Colonic mucosa (tissue), 4 donors: Measurements from ENCODE around the gene LITAFD. TPM values are rescaled to one million over a fixed set of nuclear protein-coding genes. Genes with fewer than 3 reads are reported as not detected.

ENCODE experiments used
- DNase-seq: peaks from one replicate; pipeline ENCODE4 v3.0.0-alpha.2; 2020
- H3K27ac ChIP-seq: fragments of 200-600 bp; one replicate; pipeline ENCODE4 v1.8.0; 2021
- H3K27me3 ChIP-seq: fragments of 200-600 bp; one replicate; pipeline ENCODE4 v1.8.0; 2021
- H3K36me3 ChIP-seq: fragments of 200-600 bp; one replicate; pipeline ENCODE4 v1.8.0; 2021
- H3K4me1 ChIP-seq: fragments of 200-600 bp; one replicate; pipeline ENCODE4 v1.8.0; 2021; ENCODE audit warnings: mild to moderate bottlenecking
- H3K4me3 ChIP-seq: fragments of 200-600 bp; one replicate; pipeline ENCODE4 v1.8.0; 2021
- H3K9ac ChIP-seq, 2 donors: one replicate each; pipeline ENCODE4 v1.7.0; 2013; ENCODE audit warnings: control low read depth in 2 of 2, low read depth in 2 of 2, low read length in 2 of 2
- H3K9me3 ChIP-seq: fragments of 200-600 bp; one replicate; pipeline ENCODE4 v1.8.0; 2021
- intact Hi-C: fragments of 100-400 bp; cut with DNase I; formaldehyde crosslinking; loops from one replicate; pipeline ENCODE4 v1.14.1; 2022
- total RNA-seq, 2 donors: library from RNA; stranded (reverse); fragmentation: NEBNext Ultra II Directional in 1 of 2; extraction: Animal tissue kit (Norgen Biotek cat#: 25700) in 1 of 2; gene quantifications; one replicate each; pipeline ENCODE4 v1.2.1, GENCODE V29; 2021
- TF ChIP-seq, protein P1 (sequence below): fragments of 200-600 bp; IDR thresholded peaks from one replicate; pipeline ENCODE4 v1.8.0; 2022; ENCODE audit warnings: antibody characterized with exemption, mild to moderate bottlenecking
- donor health status: healthy.
- donor health status: DM: no; HTN: no; CAD: no.
- donor health status: DM: no; HTN: no; CAD: no.

Gene LITAFD
- total RNA-seq, 2 donors from 2014 or later, result not detected

DNA sequence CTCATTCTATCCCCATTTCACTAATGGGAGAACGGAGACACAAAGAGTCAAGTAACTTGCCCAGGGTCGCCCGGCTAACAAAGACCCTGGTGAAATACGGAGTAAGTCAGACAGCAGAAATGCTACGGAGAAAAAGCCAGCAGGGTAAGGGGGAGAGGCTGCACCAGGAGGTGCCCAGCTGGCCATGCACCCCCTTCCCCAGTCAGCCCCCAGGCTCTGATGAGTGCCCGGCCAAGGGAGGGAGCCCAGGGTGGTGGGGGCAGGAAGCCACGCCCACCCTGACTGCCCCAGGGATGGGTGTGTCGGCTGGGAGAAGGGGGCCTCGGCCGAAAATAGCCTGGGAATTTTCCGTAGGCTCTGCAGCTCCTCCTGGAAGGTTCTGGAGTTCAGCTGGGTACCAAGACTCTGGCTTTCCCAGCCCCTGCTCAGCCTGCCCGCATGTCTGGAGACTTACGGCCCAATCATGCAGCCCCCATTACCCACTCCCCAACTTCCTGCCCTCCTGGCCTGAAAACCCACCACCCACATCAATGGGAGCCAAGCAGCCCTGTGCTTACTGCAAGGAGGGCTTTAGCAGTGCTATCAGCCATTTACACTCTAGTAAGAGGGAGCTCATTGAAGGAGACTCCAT lies 17.6 kb upstream of the LITAFD start:
- H3K27ac ChIP-seq, result no peak overlapping the region
- no peak overlapping the region for H3K9ac ChIP-seq
- no peak for DNase-seq
- peaks cover 25% of the 10 kb centered on the region for H3K4me1 ChIP-seq
- no peaks in the 10 kb centered on the region for H3K9me3 ChIP-seq
- H3K36me3 ChIP-seq, result no peaks in the 10 kb centered on the region
- intact Hi-C loops, result no loop called here
- H3K4me3 ChIP-seq, result no peak overlapping the region
- no peaks in the 10 kb centered on the region for H3K27me3 ChIP-seq
- TF ChIP-seq, protein P1, sequence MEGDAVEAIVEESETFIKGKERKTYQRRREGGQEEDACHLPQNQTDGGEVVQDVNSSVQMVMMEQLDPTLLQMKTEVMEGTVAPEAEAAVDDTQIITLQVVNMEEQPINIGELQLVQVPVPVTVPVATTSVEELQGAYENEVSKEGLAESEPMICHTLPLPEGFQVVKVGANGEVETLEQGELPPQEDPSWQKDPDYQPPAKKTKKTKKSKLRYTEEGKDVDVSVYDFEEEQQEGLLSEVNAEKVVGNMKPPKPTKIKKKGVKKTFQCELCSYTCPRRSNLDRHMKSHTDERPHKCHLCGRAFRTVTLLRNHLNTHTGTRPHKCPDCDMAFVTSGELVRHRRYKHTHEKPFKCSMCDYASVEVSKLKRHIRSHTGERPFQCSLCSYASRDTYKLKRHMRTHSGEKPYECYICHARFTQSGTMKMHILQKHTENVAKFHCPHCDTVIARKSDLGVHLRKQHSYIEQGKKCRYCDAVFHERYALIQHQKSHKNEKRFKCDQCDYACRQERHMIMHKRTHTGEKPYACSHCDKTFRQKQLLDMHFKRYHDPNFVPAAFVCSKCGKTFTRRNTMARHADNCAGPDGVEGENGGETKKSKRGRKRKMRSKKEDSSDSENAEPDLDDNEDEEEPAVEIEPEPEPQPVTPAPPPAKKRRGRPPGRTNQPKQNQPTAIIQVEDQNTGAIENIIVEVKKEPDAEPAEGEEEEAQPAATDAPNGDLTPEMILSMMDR, result no peak

DNA sequence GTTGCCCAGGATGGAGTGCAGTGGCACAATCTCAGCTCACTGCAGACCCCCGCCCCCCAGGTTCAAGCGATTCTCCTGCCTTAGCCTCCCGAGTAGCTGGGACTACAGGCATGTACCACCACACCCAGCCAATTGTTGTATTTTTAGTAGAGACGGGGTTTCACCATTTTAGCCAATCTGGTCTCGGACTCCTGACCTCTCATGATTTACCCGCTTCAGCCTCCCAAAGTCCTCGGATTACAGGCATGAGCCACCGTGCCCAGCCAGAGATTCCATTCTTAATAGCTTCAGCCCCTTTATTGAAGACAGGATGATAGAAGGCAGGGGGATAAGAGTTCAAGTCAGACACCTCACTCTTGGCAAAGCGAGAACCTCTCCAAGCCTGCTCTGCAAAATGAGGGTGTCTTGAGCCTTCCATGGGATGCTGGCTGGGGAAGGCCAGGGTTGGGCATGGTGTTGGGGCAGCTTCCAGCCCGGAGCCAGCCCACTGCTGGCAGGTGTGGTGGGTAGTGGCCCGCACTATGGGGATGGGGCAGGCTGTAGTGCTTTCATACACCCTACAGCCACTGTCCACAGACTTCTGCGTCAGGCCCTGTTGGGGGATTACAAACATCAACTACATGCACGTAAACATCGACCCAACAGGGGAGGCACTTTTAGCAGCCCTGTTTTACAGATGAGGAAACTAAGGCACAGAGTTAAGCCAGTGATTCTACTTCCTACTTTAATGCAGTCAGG lies 16.8 kb upstream of the LITAFD start:
- TF ChIP-seq, protein P1, result no peak
- Histone ChIP-seq H3K27ac (no peak overlapping the region), H3K36me3 (no peaks in the 10 kb centered on the region), H3K9me3 (no peaks in the 10 kb centered on the region), H3K4me1 (peaks cover 25% of the 10 kb centered on the region), H3K4me3 (no peak overlapping the region), H3K27me3 (no peaks in the 10 kb centered on the region), H3K9ac (no peak overlapping the region)
- no peak for DNase-seq
- intact Hi-C loops, result no loop called here

DNA sequence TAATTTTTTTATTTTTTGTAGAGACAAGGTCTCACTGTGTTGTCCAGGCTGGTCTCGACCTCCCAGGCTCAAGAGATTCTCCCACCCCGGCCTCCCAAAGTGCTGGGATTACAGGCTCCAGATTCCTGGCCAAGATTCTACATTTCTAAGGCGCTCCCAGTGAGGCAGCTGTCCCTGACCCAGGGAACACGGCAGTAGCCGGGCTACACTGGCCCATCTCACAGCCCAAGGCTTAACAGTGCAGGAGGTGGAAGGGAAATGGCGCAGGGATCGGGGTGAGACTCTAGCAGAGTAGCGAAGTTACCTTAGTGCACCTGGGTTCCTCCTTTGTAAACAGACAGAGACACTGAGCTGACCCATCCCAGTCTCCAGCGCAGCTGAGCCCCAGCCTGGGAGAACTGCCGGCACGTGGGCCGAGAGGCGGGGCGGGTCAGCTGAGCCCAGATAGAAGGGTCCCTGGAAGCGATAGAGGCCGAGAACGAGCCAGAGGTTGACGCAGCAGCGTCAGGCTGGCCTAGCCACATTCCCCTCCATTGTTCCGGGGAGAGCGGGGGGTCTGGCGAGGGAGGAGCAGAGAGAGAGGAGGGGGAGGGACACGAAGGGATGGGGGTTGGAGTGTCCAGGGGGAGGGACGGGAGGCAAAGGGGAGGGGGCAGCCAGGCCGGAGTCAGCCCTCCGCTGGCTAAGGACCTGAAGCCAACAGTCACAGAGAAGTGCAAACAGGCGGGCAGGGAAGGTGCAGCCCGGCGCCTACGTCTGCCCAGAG lies 15.8 kb upstream of the LITAFD start:
- peaks cover 25% of the 10 kb centered on the region for H3K4me1 ChIP-seq
- peak overlapping the region; percentile 14 to 88 for H3K9ac ChIP-seq
- H3K9me3 ChIP-seq, result no peaks in the 10 kb centered on the region
- peak overlapping the region; percentile 76 for H3K4me3 ChIP-seq
- intact Hi-C loops, result no loop called here
- TF ChIP-seq, protein P1, result no peak
- peak overlapping the region; percentile 6 for H3K27ac ChIP-seq
- peak; percentile 69 for DNase-seq
- H3K27me3 ChIP-seq, result no peaks in the 10 kb centered on the region
- no peaks in the 10 kb centered on the region for H3K36me3 ChIP-seq

DNA sequence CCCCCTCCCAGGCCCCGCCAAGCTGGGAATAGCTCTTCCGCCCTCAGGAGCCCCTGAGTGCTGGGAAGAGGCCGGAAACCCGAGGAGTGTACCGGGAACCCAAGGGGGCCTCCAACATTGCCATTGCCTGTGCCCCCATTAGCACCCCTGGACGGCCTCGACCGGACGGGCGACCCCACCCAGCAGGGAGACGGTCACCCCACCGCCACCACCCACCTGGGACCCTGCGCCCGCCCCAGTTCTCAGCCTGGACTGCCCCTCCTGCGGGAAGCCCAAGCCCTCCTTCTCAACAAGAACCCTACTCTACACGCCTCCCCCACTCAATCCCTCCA lies 15.3 kb upstream of the LITAFD start:
- intact Hi-C loops, result no loop called here
- H3K36me3 ChIP-seq, result no peaks in the 10 kb centered on the region
- H3K27ac ChIP-seq, result no peak overlapping the region
- peak overlapping the region; percentile 76 for H3K4me3 ChIP-seq
- TF ChIP-seq, protein P1, result no peak
- peak overlapping the region; percentile 68 to 88 for H3K9ac ChIP-seq
- no peaks in the 10 kb centered on the region for H3K27me3 ChIP-seq
- no peak for DNase-seq
- peaks cover 25% of the 10 kb centered on the region for H3K4me1 ChIP-seq
- H3K9me3 ChIP-seq, result no peaks in the 10 kb centered on the region

DNA sequence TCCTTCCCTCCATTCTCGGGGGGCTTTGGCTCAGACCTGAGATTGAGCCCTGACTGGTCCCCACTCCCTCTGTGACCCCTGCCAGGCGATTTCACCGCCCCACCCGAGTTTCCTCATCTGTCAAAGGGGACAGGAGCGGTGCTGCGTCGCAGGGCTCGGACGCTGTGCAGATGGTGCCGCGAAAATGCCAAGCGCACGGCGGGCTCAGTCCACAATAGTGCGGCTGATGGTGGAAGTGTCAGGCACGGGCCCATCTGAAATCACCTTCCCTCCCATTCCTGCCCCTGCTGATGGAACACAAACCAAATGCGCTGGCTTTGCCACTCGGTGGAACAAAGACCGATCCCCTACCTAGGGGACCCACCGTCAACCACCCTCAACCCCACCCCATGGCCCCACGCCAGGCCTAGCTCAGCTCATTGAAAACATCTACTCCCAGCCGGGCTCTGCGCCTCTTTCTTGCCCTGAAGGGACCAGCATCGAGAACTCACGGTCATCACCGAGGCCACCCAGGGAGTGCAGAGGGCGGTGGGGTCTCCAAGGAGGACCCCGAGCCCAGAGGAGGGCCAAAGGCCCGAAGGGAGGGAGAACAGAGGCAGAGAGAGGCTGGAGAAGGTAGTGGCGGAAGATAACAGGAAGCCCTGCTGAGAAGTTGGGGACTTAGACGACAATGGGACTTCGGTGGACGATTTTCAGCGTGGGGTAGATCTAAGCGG lies 14.8 kb upstream of the LITAFD start:
- H3K4me3 ChIP-seq, result peak overlapping the region; percentile 76
- DNase-seq, result peak; percentile 89
- H3K36me3 ChIP-seq, result no peaks in the 10 kb centered on the region
- TF ChIP-seq, protein P1, result no peak
- peaks cover 25% of the 10 kb centered on the region for H3K4me1 ChIP-seq
- no peaks in the 10 kb centered on the region for H3K9me3 ChIP-seq
- no peaks in the 10 kb centered on the region for H3K27me3 ChIP-seq
- peak overlapping the region; percentile 97 for H3K27ac ChIP-seq
- intact Hi-C loops, result no loop called here
- peak overlapping the region; percentile 68 to 88 for H3K9ac ChIP-seq
